Forelimb muscle (tissue), 1 donor: ENCODE data around the gene MGLL. TPM values are rescaled to one million over a fixed set of nuclear protein-coding genes. Genes with fewer than 3 reads are reported as not detected.

Source experiments
- polyA plus RNA-seq: library from polyadenylated mRNA; unstranded; fragments of 120-200 nt; gene quantifications from one replicate; pipeline ENCODE4 v1.2.1, GENCODE V29; 2013; ENCODE audit not compliant: insufficient read length

The MGLL gene
- polyA plus RNA-seq, 1 donor, result 24.5 TPM

Other genes starting within 250 kb of the MGLL start
- gene TPRA1, start 231.8 kb downstream of the MGLL start, polyA plus RNA-seq, result 19.8 TPM
- 17.5 TPM for gene MCM2, start 224.1 kb downstream of the MGLL start, polyA plus RNA-seq
- gene PODXL2, start 193.3 kb downstream of the MGLL start, polyA plus RNA-seq, result 5.0 TPM
- gene ABTB1, start 149.6 kb downstream of the MGLL start, polyA plus RNA-seq, result 16.5 TPM
- 25.6 TPM for gene KBTBD12, start 92.7 kb upstream of the MGLL start, polyA plus RNA-seq
- 97.1 TPM for gene SEC61A1, start 229.9 kb upstream of the MGLL start, polyA plus RNA-seq